ENCODE data around the gene ALOX5.
"Not testable (repeated sequence)": the region's sequence is repeated elsewhere in the genome, so short reads cannot be mapped to it uniquely, and the experiment has no call there.

The ALOX5 gene

GRCh38 chr10:45374350-45375052 is 485 bp downstream of the ALOX5 start:
- DNase-seq (ENCODE audit: low spot score) = peak; percentile 9

- DNase-seq (ENCODE audit: low spot score) = no peak
These were observed 1.1 kb downstream of the ALOX5 start for GRCh38 chr10:45375101-45375500.

GRCh38 chr10:45375716-45376231 is 1.8 kb downstream of the ALOX5 start:
- no peak for DNase-seq (ENCODE audit: low spot score)

GRCh38 chr10:45376371-45376801 is 2.4 kb downstream of the ALOX5 start:
- no peak for DNase-seq (ENCODE audit: low spot score)

- no peak for DNase-seq (ENCODE audit: low spot score)
These were observed 3.3 kb downstream of the ALOX5 start for GRCh38 chr10:45377321-45377720.

GRCh38 chr10:45377858-45378257 is 3.8 kb downstream of the ALOX5 start:
- no peak for DNase-seq (ENCODE audit: low spot score)

- peak; percentile 5 for DNase-seq (ENCODE audit: low spot score)
These were observed 5.1 kb downstream of the ALOX5 start for GRCh38 chr10:45378914-45379726.

GRCh38 chr10:45379891-45380540 is 6.0 kb downstream of the ALOX5 start:
- no peak for DNase-seq (ENCODE audit: low spot score)

- peak; percentile 4 for DNase-seq (ENCODE audit: low spot score)
These were observed 7.0 kb downstream of the ALOX5 start for GRCh38 chr10:45380903-45381620.

- DNase-seq (ENCODE audit: low spot score) = peak; percentile 5
These were observed 8.6 kb downstream of the ALOX5 start for GRCh38 chr10:45382591-45382990.

GRCh38 chr10:45383682-45384330 is 9.8 kb downstream of the ALOX5 start:
- no peak for DNase-seq (ENCODE audit: low spot score)

- peak; percentile 5 for DNase-seq (ENCODE audit: low spot score)
These were observed 12.6 kb downstream of the ALOX5 start for GRCh38 chr10:45386657-45387056.

- peak; percentile 3 for DNase-seq (ENCODE audit: low spot score)
These were observed 13.3 kb downstream of the ALOX5 start for GRCh38 chr10:45387096-45387893.

GRCh38 chr10:45389671-45390070 is 15.7 kb downstream of the ALOX5 start:
- not testable (repeated sequence) for DNase-seq (ENCODE audit: low spot score)

- DNase-seq (ENCODE audit: low spot score) = not testable (repeated sequence)
These were observed 17.6 kb downstream of the ALOX5 start for GRCh38 chr10:45391636-45392035.

- DNase-seq (ENCODE audit: low spot score) = peak; percentile 3
These were observed 21.5 kb downstream of the ALOX5 start for GRCh38 chr10:45395554-45395953.

GRCh38 chr10:45398595-45398994 is 24.6 kb downstream of the ALOX5 start:
- no peak for DNase-seq (ENCODE audit: low spot score)

- no peak for DNase-seq (ENCODE audit: low spot score)
These were observed 25.1 kb downstream of the ALOX5 start for GRCh38 chr10:45399113-45399512.

GRCh38 chr10:45403151-45403550 is 29.1 kb downstream of the ALOX5 start:
- peak; percentile 6 for DNase-seq (ENCODE audit: low spot score)

- peak; percentile 5 for DNase-seq (ENCODE audit: low spot score)
These were observed 30.2 kb downstream of the ALOX5 start for GRCh38 chr10:45404087-45404769.
